HEK293 (cell line): ENCODE measurements around the gene PARD3B.

Source experiments
- CTCF ChIA-PET: fragments of 350-600 bp; formaldehyde crosslinking; extraction: SDS; loops from one replicate; lab custom pipeline; 2021; ENCODE audit warnings: antibody characterized with exemption; lab: Yijun Ruan, JAX
- POLR2A ChIA-PET: fragments of 300-600 bp; formaldehyde crosslinking; extraction: SDS; loops from one replicate; lab custom pipeline; 2020; ENCODE audit warnings: antibody characterized with exemption, inconsistent platforms; lab: Yijun Ruan, JAX
- H3K27ac ChIP-seq: fragments of 200-500 bp; sonication (Bioruptor generic); 2 replicates; pipeline ENCODE4 v1.5.1; 2014; ENCODE audit warnings: low read depth, low read length, control low read depth, inconsistent platforms; ENCODE audit errors: extremely low read depth
- H3K36me3 ChIP-seq, 2 experiments: fragments of 200-500 bp in 1 of 2; sonication (Bioruptor generic) in 1 of 2; 1 replicate in 1 of 2; 2 replicates in 1 of 2; pipeline ENCODE4 v1.5.1; 2014 to 2017; ENCODE audit warnings: inconsistent platforms in 2 of 2, low read length in 2 of 2; ENCODE audit not compliant: control insufficient read depth in 2 of 2, insufficient read depth in 1 of 2
- H3K4me1 ChIP-seq: fragments of 200-500 bp; sonication (Bioruptor generic); 2 replicates; pipeline ENCODE4 v1.5.1; 2014; ENCODE audit warnings: mild to moderate bottlenecking, low read length, inconsistent platforms; ENCODE audit not compliant: control insufficient read depth, insufficient read depth
- H3K4me3 ChIP-seq: 2 replicates; pipeline ENCODE4 v1.5.1; 2011; ENCODE audit warnings: low read depth, mild to moderate bottlenecking, control low read depth, low read length, moderate library complexity
- H3K9me3 ChIP-seq: fragments of 200-500 bp; sonication (Bioruptor generic); 2 replicates; pipeline ENCODE4 v1.5.1; 2014; ENCODE audit warnings: low read depth, low read length, inconsistent platforms; ENCODE audit not compliant: control insufficient read depth, insufficient read depth
- HIC1 ChIP-seq: fragments of 450-650 bp; formaldehyde crosslinking; IDR thresholded peaks from 2 replicates; pipeline ENCODE4 v1.5.1; 2016; ENCODE audit warnings: missing biosample characterization, missing genetic modification characterization
- MZF1 ChIP-seq: fragments of 450-650 bp; formaldehyde crosslinking; IDR thresholded peaks from 2 replicates; pipeline ENCODE4 v1.5.1; 2017; ENCODE audit warnings: missing biosample characterization, missing genetic modification characterization, borderline replicate concordance
- ZBTB17 ChIP-seq: fragments of 450-650 bp; formaldehyde crosslinking; IDR thresholded peaks from 2 replicates; pipeline ENCODE4 v1.5.1; 2016; ENCODE audit warnings: missing biosample characterization, missing genetic modification characterization
- ZBTB48 ChIP-seq: fragments of 450-650 bp; formaldehyde crosslinking; IDR thresholded peaks from 2 replicates; pipeline ENCODE4 v1.5.1; 2016; ENCODE audit warnings: missing biosample characterization, missing genetic modification characterization
- ZNF221 ChIP-seq: fragments of 450-650 bp; formaldehyde crosslinking; IDR thresholded peaks from 2 replicates; pipeline ENCODE4 v1.5.1; 2017; ENCODE audit warnings: missing biosample characterization, missing genetic modification characterization, borderline replicate concordance
- ZNF302 ChIP-seq: fragments of 450-650 bp; formaldehyde crosslinking; IDR thresholded peaks from 2 replicates; pipeline ENCODE4 v1.5.1; 2016; ENCODE audit warnings: missing biosample characterization, missing genetic modification characterization, low read depth
- ZNF324 ChIP-seq: fragments of 450-650 bp; formaldehyde crosslinking; IDR thresholded peaks from 2 replicates; pipeline ENCODE4 v1.5.1; 2016; ENCODE audit warnings: missing biosample characterization, missing genetic modification characterization
- ZNF335 ChIP-seq: fragments of 450-650 bp; formaldehyde crosslinking; conservative IDR thresholded peaks from 2 replicates; pipeline ENCODE4 v1.5.1; 2016; ENCODE audit warnings: missing biosample characterization, missing genetic modification characterization
- ZNF449 ChIP-seq: fragments of 450-650 bp; formaldehyde crosslinking; IDR thresholded peaks from 2 replicates; pipeline ENCODE4 v1.5.1; 2017; ENCODE audit warnings: missing biosample characterization, mild to moderate bottlenecking, missing genetic modification characterization, moderate library complexity
- ZNF501 ChIP-seq: fragments of 450-650 bp; formaldehyde crosslinking; IDR thresholded peaks from 2 replicates; pipeline ENCODE4 v1.5.1; 2016; ENCODE audit warnings: missing biosample characterization, missing genetic modification characterization
- ZNF555 ChIP-seq: fragments of 450-650 bp; formaldehyde crosslinking; conservative IDR thresholded peaks from 2 replicates; pipeline ENCODE4 v1.5.1; 2017; ENCODE audit warnings: missing biosample characterization, mild to moderate bottlenecking, missing genetic modification characterization, inconsistent platforms
- ZNF596 ChIP-seq: fragments of 450-650 bp; IDR thresholded peaks from 2 replicates; pipeline ENCODE4 v1.5.0; 2018; ENCODE audit warnings: missing biosample characterization, mild to moderate bottlenecking, missing genetic modification characterization, moderate library complexity
- ZNF600 ChIP-seq: fragments of 450-650 bp; formaldehyde crosslinking; IDR thresholded peaks from 2 replicates; pipeline ENCODE4 v1.5.1; 2016; ENCODE audit warnings: missing biosample characterization, missing genetic modification characterization
- ZNF660 ChIP-seq: fragments of 450-650 bp; IDR thresholded peaks from 2 replicates; pipeline ENCODE4 v1.5.1; 2018; ENCODE audit warnings: missing biosample characterization, mild to moderate bottlenecking, missing genetic modification characterization
- ZNF664 ChIP-seq: fragments of 450-650 bp; formaldehyde crosslinking; IDR thresholded peaks from 2 replicates; pipeline ENCODE4 v1.5.1; 2016; ENCODE audit warnings: missing biosample characterization, missing genetic modification characterization
- ZNF830 ChIP-seq: fragments of 450-650 bp; IDR thresholded peaks from 2 replicates; pipeline ENCODE4 v1.5.0; 2018; ENCODE audit warnings: missing biosample characterization, missing genetic modification characterization, low read depth, mild to moderate bottlenecking, moderate library complexity
- ZSCAN23 ChIP-seq: fragments of 450-650 bp; formaldehyde crosslinking; IDR thresholded peaks from 2 replicates; pipeline ENCODE4 v1.5.1; 2016; ENCODE audit warnings: missing biosample characterization, missing genetic modification characterization
- TF ChIP-seq, protein P1 (sequence below): fragments of 450-650 bp; formaldehyde crosslinking; IDR thresholded peaks from 2 replicates; pipeline ENCODE4 v1.5.1; 2016; ENCODE audit warnings: missing biosample characterization, missing genetic modification characterization
- TF ChIP-seq, protein P2 (sequence below): fragments of 450-650 bp; formaldehyde crosslinking; IDR thresholded peaks from 2 replicates; pipeline ENCODE4; 2016; ENCODE audit warnings: missing biosample characterization, missing genetic modification characterization
- TF ChIP-seq, protein P3 (sequence below): fragments of 450-650 bp; formaldehyde crosslinking; IDR thresholded peaks from 2 replicates; pipeline ENCODE4 v1.5.1; 2016; ENCODE audit warnings: missing biosample characterization, missing genetic modification characterization
- TF ChIP-seq, protein P4 (sequence below): fragments of 450-650 bp; formaldehyde crosslinking; IDR thresholded peaks from 2 replicates; pipeline ENCODE4 v1.5.1; 2016; ENCODE audit warnings: missing biosample characterization, missing genetic modification characterization
- TF ChIP-seq, protein P5 (sequence below): fragments of 450-650 bp; formaldehyde crosslinking; IDR thresholded peaks from 2 replicates; pipeline ENCODE4 v1.5.1; 2016; ENCODE audit warnings: missing biosample characterization, missing genetic modification characterization

PARD3B gene

GRCh38 chr2:204750389-204750788, 205.1 kb downstream of the PARD3B start:
- Histone ChIP-seq H3K36me3 (no peaks in the 10 kb centered on the region), H3K9me3 (no peaks in the 10 kb centered on the region), H3K4me1 (no peaks in the 10 kb centered on the region), H3K27ac (no peak overlapping the region), H3K4me3 (no peak overlapping the region)
- no peak for TF ChIP-seq ZNF449 (tag by site-specific recombination)
- ChIA-PET POLR2A (no interaction called here), CTCF (interaction anchor here (0.6 to 1.3 kb wide), 3 partner anchors 9 to 490 kb away, joined by 3 read pairs; no protein-coding TSS in a partner anchor)

- CTCF ChIA-PET: interaction anchor here (1.3 kb wide), 1 partner anchor 10 kb away, joined by 3 read pairs; no protein-coding TSS in a partner anchor
- TF ChIP-seq ZNF664 (tag by site-specific recombination) (no peak), ZNF600 (tag by site-specific recombination) (no peak), ZNF501 (tag by site-specific recombination) (no peak), ZNF555 (no peak), ZNF221 (no peak), MZF1 (tag by site-specific recombination) (no peak), ZSCAN23 (tag by site-specific recombination) (no peak), HIC1 (tag by site-specific recombination) (no peak)
- TF ChIP-seq, protein P1, sequence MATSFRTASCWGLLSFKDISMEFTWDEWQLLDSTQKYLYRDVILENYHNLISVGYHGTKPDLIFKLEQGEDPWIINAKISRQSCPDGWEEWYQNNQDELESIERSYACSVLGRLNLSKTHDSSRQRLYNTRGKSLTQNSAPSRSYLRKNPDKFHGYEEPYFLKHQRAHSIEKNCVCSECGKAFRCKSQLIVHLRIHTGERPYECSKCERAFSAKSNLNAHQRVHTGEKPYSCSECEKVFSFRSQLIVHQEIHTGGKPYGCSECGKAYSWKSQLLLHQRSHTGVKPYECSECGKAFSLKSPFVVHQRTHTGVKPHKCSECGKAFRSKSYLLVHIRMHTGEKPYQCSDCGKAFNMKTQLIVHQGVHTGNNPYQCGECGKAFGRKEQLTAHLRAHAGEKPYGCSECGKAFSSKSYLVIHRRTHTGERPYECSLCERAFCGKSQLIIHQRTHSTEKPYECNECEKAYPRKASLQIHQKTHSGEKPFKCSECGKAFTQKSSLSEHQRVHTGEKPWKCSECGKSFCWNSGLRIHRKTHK: no peak
- TF ChIP-seq, protein P2, sequence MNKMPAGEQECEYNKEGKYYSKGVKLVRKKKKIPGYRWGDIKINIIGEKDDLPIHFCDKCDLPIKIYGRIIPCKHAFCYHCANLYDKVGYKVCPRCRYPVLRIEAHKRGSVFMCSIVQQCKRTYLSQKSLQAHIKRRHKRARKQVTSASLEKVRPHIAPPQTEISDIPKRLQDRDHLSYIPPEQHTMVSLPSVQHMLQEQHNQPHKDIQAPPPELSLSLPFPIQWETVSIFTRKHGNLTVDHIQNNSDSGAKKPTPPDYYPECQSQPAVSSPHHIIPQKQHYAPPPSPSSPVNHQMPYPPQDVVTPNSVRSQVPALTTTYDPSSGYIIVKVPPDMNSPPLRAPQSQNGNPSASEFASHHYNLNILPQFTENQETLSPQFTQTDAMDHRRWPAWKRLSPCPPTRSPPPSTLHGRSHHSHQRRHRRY (tag by site-specific recombination): no peak
- TF ChIP-seq, all 188 proteins: peak for 0
- Histone ChIP-seq H3K4me3 (no peak overlapping the region), H3K36me3 (no peaks in the 10 kb centered on the region), H3K9me3 (no peaks in the 10 kb centered on the region), H3K27ac (no peak overlapping the region), H3K4me1 (no peaks in the 10 kb centered on the region)
- POLR2A ChIA-PET: no interaction called here
Observed at GRCh38 chr2:204751472-204751871, 206.2 kb downstream of the PARD3B start.

DNA sequence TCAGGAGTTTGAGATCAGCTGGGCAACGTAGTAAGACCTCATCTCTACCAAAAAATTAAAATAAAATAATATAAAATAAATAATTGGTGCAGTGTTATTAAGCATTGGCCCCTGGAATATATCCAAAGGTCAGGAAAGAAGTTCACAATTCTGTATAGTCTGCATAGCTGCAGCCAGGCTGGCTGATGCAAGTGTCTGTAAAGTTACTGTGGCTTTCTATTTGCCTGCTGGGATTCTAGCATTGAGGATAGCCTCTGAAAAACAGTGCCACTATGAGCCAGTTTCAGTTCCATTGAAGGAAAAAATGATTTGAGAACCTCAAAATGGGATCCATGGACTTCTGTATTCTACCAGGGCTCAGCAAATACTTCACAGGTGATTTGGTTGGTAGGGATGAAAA, 208.6 kb downstream of the PARD3B start:
- Histone ChIP-seq H3K36me3 (no peaks in the 10 kb centered on the region), H3K27ac (no peak overlapping the region), H3K9me3 (no peaks in the 10 kb centered on the region), H3K4me1 (no peaks in the 10 kb centered on the region), H3K4me3 (no peak overlapping the region)
- CTCF ChIA-PET: interaction anchor here (0.6 kb wide), 2 partner anchors 10 to 968 kb away, joined by 3 read pairs; no protein-coding TSS in a partner anchor
- POLR2A ChIA-PET: no interaction called here
- TF ChIP-seq ZNF830 (tag by site-specific recombination) (no peak), ZNF302 (tag by site-specific recombination) (no peak), ZBTB48 (no peak), ZNF335 (tag by site-specific recombination) (peak; percentile 59; the same call in 1 of the 2 replicates), ZNF596 (tag by site-specific recombination) (no peak), ZNF660 (tag by site-specific recombination) (peak; percentile 43; the same call in 1 of the 2 replicates), ZBTB17 (tag by site-specific recombination) (0 out of 2 replicates have a peak, but pooled peaks have one; percentile 13), ZNF324 (no peak)
- TF ChIP-seq, protein P3, sequence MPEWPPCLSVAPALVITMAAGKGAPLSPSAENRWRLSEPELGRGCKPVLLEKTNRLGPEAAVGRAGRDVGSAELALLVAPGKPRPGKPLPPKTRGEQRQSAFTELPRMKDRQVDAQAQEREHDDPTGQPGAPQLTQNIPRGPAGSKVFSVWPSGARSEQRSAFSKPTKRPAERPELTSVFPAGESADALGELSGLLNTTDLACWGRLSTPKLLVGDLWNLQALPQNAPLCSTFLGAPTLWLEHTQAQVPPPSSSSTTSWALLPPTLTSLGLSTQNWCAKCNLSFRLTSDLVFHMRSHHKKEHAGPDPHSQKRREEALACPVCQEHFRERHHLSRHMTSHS (tag by site-specific recombination): no peak
- TF ChIP-seq, protein P4, sequence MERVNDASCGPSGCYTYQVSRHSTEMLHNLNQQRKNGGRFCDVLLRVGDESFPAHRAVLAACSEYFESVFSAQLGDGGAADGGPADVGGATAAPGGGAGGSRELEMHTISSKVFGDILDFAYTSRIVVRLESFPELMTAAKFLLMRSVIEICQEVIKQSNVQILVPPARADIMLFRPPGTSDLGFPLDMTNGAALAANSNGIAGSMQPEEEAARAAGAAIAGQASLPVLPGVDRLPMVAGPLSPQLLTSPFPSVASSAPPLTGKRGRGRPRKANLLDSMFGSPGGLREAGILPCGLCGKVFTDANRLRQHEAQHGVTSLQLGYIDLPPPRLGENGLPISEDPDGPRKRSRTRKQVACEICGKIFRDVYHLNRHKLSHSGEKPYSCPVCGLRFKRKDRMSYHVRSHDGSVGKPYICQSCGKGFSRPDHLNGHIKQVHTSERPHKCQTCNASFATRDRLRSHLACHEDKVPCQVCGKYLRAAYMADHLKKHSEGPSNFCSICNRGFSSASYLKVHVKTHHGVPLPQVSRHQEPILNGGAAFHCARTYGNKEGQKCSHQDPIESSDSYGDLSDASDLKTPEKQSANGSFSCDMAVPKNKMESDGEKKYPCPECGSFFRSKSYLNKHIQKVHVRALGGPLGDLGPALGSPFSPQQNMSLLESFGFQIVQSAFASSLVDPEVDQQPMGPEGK (tag by site-specific recombination): no peak
- TF ChIP-seq, protein P5, sequence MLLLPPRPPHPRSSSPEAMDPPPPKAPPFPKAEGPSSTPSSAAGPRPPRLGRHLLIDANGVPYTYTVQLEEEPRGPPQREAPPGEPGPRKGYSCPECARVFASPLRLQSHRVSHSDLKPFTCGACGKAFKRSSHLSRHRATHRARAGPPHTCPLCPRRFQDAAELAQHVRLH (tag by site-specific recombination): no peak
